ENCODE results near the gene CBFA2T3. TPM values are rescaled to one million over a fixed set of nuclear protein-coding genes. Genes with fewer than 3 reads are reported as not detected.

Gene CBFA2T3
- total and polyA plus RNA-seq, 2 donors (not counting 1 experiment from before 2014, with no cell fraction given) = 40.8 to 58.3 TPM

DNA sequence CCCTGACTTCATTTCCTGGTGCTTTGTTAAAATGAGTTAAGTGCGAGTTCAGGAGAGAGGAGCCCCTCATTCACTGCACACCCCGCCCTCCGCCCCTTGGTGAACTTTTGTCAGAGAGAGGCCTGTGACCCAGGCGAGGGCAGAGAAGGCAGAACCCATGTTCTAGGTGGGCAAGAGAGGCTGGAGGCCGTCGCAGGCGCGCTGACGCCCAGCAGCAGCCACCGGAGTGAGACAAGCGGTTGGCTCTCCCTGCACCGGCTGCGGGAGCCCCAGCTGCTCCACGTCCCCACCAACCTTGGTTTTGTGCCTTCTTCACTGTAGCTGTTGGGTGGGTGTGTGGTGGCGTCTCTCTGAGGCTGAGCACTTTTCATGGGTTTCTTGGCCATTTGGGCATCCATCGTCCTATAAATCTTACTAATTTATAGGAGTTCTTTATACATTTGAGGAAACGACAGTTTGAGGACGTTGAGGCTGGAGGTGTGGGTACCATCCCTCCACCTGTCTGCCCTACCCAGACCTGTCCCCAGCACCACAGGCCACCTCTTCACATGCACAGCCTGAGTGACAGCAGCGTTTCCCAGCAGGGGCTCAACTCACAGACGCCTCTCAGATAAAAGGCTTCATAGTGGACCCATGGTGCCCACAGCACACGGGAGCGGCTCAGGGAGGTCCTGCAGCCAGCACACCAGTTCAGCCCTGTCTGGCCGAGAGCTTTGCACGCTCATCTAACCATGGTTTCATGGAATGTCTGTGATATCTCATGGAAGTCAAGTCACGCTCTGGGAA lies 45.2 kb upstream of the CBFA2T3 start:
- H3K4me1 Mint-ChIP-seq = peaks cover 1% of the 10 kb centered on the region
- WGBS (ENCODE audit: insufficient coverage) = 96% methylated on average over 19 of the region's 25 CpGs

More for the DNA sequence above, 45.2 kb upstream of the CBFA2T3 start:
- DNase-seq (no peak), ATAC-seq (ENCODE audit: low read depth) (no peak)
- no peaks in the 10 kb centered on the region for H4K20me1 ChIP-seq (ENCODE audit: control insufficient read depth, insufficient read depth, low read length, poor library complexity, severe bottlenecking)
- Mint-ChIP-seq H3K4me3 (no peak overlapping the region), H3K27me3 (peaks cover 16% of the 10 kb centered on the region), H3K9me3 (ENCODE audit: insufficient read depth) (peaks cover 3% of the 10 kb centered on the region), H3K27ac (no peak overlapping the region)
- POLR2A ChIA-PET = no interaction called here
- H3K9me3 ChIP-seq (ENCODE audit: control extremely low read depth in 1 of 3, control insufficient read depth in 2 of 3, insufficient read depth in 1 of 3, low read length in 2 of 3) = peaks cover 4 to 17% (median 14%) of the 10 kb centered on the region in 3 donors
- CTCF ChIA-PET = no interaction called here
- no peak overlapping the region for H3K9ac ChIP-seq (ENCODE audit: low read length)
- no peaks in the 10 kb centered on the region for H3K36me3 ChIP-seq (replicated peaks in 1 of 2; ENCODE audit: control extremely low read depth in 1 of 2, control insufficient read depth in 1 of 2, extremely low read depth in 1 of 2, insufficient read depth in 2 of 2, low read length in 1 of 2)
- H3K4me3 ChIP-seq (ENCODE audit: control extremely low read depth in 1 of 5, extremely low read depth in 1 of 5, insufficient read depth in 1 of 5, low read depth in 2 of 5, low read length in 4 of 5) = no peak overlapping the region
- H3K79me2 ChIP-seq (ENCODE audit: control insufficient read depth, insufficient read depth, low read length) = no peaks in the 10 kb centered on the region
- no peak overlapping the region for H3K27ac ChIP-seq (ENCODE audit: low read length in 2 of 2)
- H3K4me2 ChIP-seq (replicated peaks; ENCODE audit: low read depth, low read length, poor library complexity, severe bottlenecking) = no peak overlapping the region
- intact Hi-C loops (cut with micrococcal nuclease) = no loop called here
- H3K4me1 ChIP-seq (ENCODE audit: control insufficient read depth in 2 of 2, insufficient read depth in 2 of 2, low read length in 2 of 2) = no peaks in the 10 kb centered on the region
- no peak overlapping the region for H2AFZ ChIP-seq (ENCODE audit: insufficient read depth, low read depth, low read length, poor library complexity, severe bottlenecking)
- TF ChIP-seq EZH2 (IDR thresholded peaks at IDR 0.05; ENCODE audit: borderline replicate concordance, insufficient read depth, low read depth, low read length, poor library complexity, severe bottlenecking) (no peak), CTCF (IDR thresholded peaks at IDR 0.05) (no peak)
- peaks cover 0 to 10% (median 1%) of the 10 kb centered on the region in 4 experiments for H3K27me3 ChIP-seq (replicated peaks in 1 of 4; ENCODE audit: control extremely low read depth in 1 of 4, control insufficient read depth in 3 of 4, insufficient read depth in 4 of 4, low read length in 3 of 4)

Measured in B cell (primary cell).